ENCODE measurements around the gene ORC4. TPM values are rescaled to one million over a fixed set of nuclear protein-coding genes. Genes with fewer than 3 reads are reported as not detected.

The ORC4 gene
- total and polyA plus RNA-seq, 7 donors = 15.1 to 52.0 (median 36.2) TPM

- Histone ChIP-seq H3K9me3 (no peaks in the 10 kb centered on the region), H3K27ac (no peak overlapping the region), H3K27me3 (ENCODE audit: insufficient read depth in 3 of 3, low read length in 2 of 3) (no peaks in the 10 kb centered on the region), H3K4me1 (no peaks in the 10 kb centered on the region), H3K36me3 (ENCODE audit: insufficient read depth in 1 of 2, low read depth in 1 of 2) (peaks cover 0 to 12% of the 10 kb centered on the region in 2 donors), H3K4me3 (no peak overlapping the region)
- DNase-seq (no peak), ATAC-seq (no peak)
- TF ChIP-seq CTCF (IDR thresholded peaks at IDR 0.05) = no peak
- 72 to 89% (median 80%) methylated on average over 1 of the region's 1 CpG for WGBS, 3 donors
- intact Hi-C loops (cut with DNase I) = no loop called here
These were observed 38.1 kb upstream of the ORC4 start for GRCh38 chr2:148058641-148059040.

GRCh38 chr2:148052687-148053086, 32.1 kb upstream of the ORC4 start:
- Histone ChIP-seq H3K27me3 (ENCODE audit: insufficient read depth in 3 of 3, low read length in 2 of 3) (no peaks in the 10 kb centered on the region), H3K4me1 (no peaks in the 10 kb centered on the region), H3K36me3 (ENCODE audit: insufficient read depth in 1 of 2, low read depth in 1 of 2) (peaks cover 0 to 12% of the 10 kb centered on the region in 2 donors), H3K9me3 (no peaks in the 10 kb centered on the region), H3K4me3 (no peak overlapping the region), H3K27ac (no peak overlapping the region)
- DNase-seq = no peak
- no peak for ATAC-seq
- TF ChIP-seq CTCF (IDR thresholded peaks at IDR 0.05) = no peak
- intact Hi-C loops (cut with DNase I) = no loop called here
- 61 to 80% (median 69%) methylated on average over 3 of the region's 3 CpGs for WGBS, 3 donors

- DNase-seq = no peak
- Histone ChIP-seq H3K9me3 (no peaks in the 10 kb centered on the region), H3K36me3 (ENCODE audit: insufficient read depth in 1 of 2, low read depth in 1 of 2) (peaks cover 0 to 5% of the 10 kb centered on the region in 2 donors), H3K4me3 (no peak overlapping the region), H3K27ac (no peak overlapping the region), H3K4me1 (no peaks in the 10 kb centered on the region), H3K27me3 (ENCODE audit: insufficient read depth in 3 of 3, low read length in 2 of 3) (no peaks in the 10 kb centered on the region)
- no peak for TF ChIP-seq CTCF (IDR thresholded peaks at IDR 0.05)
- no peak for ATAC-seq
- intact Hi-C loops (cut with DNase I) = no loop called here
These were observed 28.7 kb upstream of the ORC4 start for GRCh38 chr2:148049284-148049683.

- no peaks in the 10 kb centered on the region for H3K36me3 ChIP-seq (ENCODE audit: insufficient read depth in 1 of 2, low read depth in 1 of 2)
- TF ChIP-seq CTCF (IDR thresholded peaks at IDR 0.05) = no peak
- ATAC-seq = no peak
- intact Hi-C loops (cut with DNase I) = no loop called here
- no peaks in the 10 kb centered on the region for H3K4me1 ChIP-seq
- WGBS, 3 donors = 85 to 95% (median 94%) methylated on average over 1 of the region's 1 CpG
- no peaks in the 10 kb centered on the region for H3K27me3 ChIP-seq (ENCODE audit: insufficient read depth in 3 of 3, low read length in 2 of 3)
- H3K9me3 ChIP-seq = no peaks in the 10 kb centered on the region
- H3K27ac ChIP-seq = no peak overlapping the region
- H3K4me3 ChIP-seq = no peak overlapping the region
- no peak for DNase-seq
These were observed 28.1 kb upstream of the ORC4 start for GRCh38 chr2:148048475-148049221.

GRCh38 chr2:148046802-148047201, 26.3 kb upstream of the ORC4 start:
- ATAC-seq (no peak), DNase-seq (no peak)
- no peak for TF ChIP-seq CTCF (IDR thresholded peaks at IDR 0.05)
- 92 to 97% (median 94%) methylated on average over 1 of the region's 1 CpG for WGBS, 3 donors
- no peaks in the 10 kb centered on the region for H3K36me3 ChIP-seq (ENCODE audit: insufficient read depth in 1 of 2, low read depth in 1 of 2)
- H3K27ac ChIP-seq = no peak overlapping the region
- no peaks in the 10 kb centered on the region for H3K27me3 ChIP-seq (ENCODE audit: insufficient read depth in 3 of 3, low read length in 2 of 3)
- intact Hi-C loops (cut with DNase I) = no loop called here
- H3K4me1 ChIP-seq = no peaks in the 10 kb centered on the region
- H3K4me3 ChIP-seq = no peak overlapping the region
- no peaks in the 10 kb centered on the region for H3K9me3 ChIP-seq
